ENCODE results near the gene FASTK. TPM values are rescaled to one million over a fixed set of nuclear protein-coding genes. Genes with fewer than 3 reads are reported as not detected.

The FASTK gene
- polyA plus RNA-seq, 1 experiment, result 89.9 TPM

DNA sequence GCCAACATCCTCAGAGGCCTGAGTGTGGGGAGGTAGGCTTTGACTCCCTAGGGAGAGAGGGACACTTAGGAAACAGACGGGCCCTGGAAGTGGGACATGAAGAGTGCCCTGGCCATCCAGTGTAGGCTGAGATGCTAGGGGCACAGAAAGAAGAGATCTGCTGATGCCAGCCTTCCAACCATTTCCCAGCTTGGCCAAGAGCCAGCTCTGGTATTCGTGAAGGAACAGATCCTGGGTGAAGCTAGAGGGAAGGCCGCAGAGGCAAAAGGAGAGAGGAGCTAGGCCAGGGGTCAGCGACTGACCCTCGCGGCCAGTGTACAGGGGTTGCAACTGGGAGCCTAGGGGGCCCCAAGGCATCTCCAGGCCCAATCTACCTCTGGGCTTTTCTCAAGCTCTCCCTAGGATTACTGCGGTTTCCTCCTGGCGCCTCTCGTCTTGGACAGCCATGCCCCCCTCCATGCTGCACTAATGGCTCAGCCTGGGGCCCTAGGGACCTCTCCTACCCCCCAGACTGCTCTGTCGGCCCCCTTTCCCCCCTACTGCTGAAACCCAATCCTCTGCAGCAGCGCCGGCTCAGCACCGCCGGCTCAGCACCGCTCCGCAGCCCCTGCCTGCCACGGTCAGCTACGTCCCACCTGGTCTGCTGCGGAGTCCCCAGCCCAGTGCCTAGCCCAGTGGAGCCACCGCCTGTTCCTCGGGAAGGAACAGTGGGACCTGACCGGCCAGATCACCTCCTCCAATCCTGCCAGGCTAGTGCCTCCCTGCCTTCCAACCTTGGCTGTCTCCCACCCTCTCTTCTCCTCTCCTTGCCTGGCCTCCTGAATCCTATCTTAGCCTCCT is 32.4 kb downstream of the FASTK start, which contains the start of gene ASIC3:
ASIC3 (plus strand) TSS at position 556 of the 840 bp plus-strand sequence. CDS start 355 bp downstream, outside the sequence.
- POLR2A ChIA-PET, result no interaction called here

GRCh38 chr7:151046603-151047573 is 33.7 kb downstream of the FASTK start:
- Histone ChIP-seq H3K36me3 (ENCODE audit: control insufficient read depth, insufficient read depth, low read length) (peaks cover 4% of the 10 kb centered on the region), H3K4me3 (ENCODE audit: low read depth, low read length) (no peak overlapping the region), H3K27me3 (ENCODE audit: control insufficient read depth, insufficient read depth, low read length) (peaks cover 3% of the 10 kb centered on the region)
- ChIA-PET CTCF (interaction anchor here (0.9 to 1.3 kb wide), 2 partner anchors 10 to 29 kb away, joined by 3 to 6 read pairs; no protein-coding TSS in a partner anchor), POLR2A (no interaction called here)
- DNase-seq (ENCODE audit: low read depth), result no peak
- TF ChIP-seq, protein P1, sequence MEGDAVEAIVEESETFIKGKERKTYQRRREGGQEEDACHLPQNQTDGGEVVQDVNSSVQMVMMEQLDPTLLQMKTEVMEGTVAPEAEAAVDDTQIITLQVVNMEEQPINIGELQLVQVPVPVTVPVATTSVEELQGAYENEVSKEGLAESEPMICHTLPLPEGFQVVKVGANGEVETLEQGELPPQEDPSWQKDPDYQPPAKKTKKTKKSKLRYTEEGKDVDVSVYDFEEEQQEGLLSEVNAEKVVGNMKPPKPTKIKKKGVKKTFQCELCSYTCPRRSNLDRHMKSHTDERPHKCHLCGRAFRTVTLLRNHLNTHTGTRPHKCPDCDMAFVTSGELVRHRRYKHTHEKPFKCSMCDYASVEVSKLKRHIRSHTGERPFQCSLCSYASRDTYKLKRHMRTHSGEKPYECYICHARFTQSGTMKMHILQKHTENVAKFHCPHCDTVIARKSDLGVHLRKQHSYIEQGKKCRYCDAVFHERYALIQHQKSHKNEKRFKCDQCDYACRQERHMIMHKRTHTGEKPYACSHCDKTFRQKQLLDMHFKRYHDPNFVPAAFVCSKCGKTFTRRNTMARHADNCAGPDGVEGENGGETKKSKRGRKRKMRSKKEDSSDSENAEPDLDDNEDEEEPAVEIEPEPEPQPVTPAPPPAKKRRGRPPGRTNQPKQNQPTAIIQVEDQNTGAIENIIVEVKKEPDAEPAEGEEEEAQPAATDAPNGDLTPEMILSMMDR (IDR thresholded peaks at IDR 0.05; ENCODE audit: insufficient read depth, low read depth, low read length), result no peak

More for the DNA sequence above, 32.4 kb downstream of the FASTK start, which contains the start of gene ASIC3:
- Histone ChIP-seq H3K36me3 (ENCODE audit: control insufficient read depth, insufficient read depth, low read length) (peaks cover 4% of the 10 kb centered on the region), H3K27me3 (ENCODE audit: control insufficient read depth, insufficient read depth, low read length) (peaks cover 3% of the 10 kb centered on the region), H3K4me3 (ENCODE audit: low read depth, low read length) (no peak within 1 kb of the TSS)
- TF ChIP-seq, protein P1 (IDR thresholded peaks at IDR 0.05; ENCODE audit: insufficient read depth, low read depth, low read length), result no peak
- no peak for DNase-seq (ENCODE audit: low read depth)
- CTCF ChIA-PET, result no interaction called here

- ChIA-PET CTCF (interaction anchor here (1.3 kb wide), 1 partner anchor 27 kb away, joined by 3 read pairs; no protein-coding TSS in a partner anchor), POLR2A (no interaction called here)
- Histone ChIP-seq H3K27me3 (ENCODE audit: control insufficient read depth, insufficient read depth, low read length) (peaks cover 3% of the 10 kb centered on the region), H3K4me3 (ENCODE audit: low read depth, low read length) (no peak overlapping the region), H3K36me3 (ENCODE audit: control insufficient read depth, insufficient read depth, low read length) (peaks cover 4% of the 10 kb centered on the region)
- TF ChIP-seq, protein P1 (IDR thresholded peaks at IDR 0.05; ENCODE audit: insufficient read depth, low read depth, low read length), result no peak
- DNase-seq (ENCODE audit: low read depth), result no peak
Observed at GRCh38 chr7:151045967-151046366, 34.6 kb downstream of the FASTK start.

- CTCF ChIA-PET, result interaction anchor here (1.3 kb wide), 1 partner anchor 26 kb away, joined by 3 read pairs; no protein-coding TSS in a partner anchor
- H3K27me3 ChIP-seq (ENCODE audit: control insufficient read depth, insufficient read depth, low read length), result no peaks in the 10 kb centered on the region
- H3K4me3 ChIP-seq (ENCODE audit: low read depth, low read length), result no peak overlapping the region
- TF ChIP-seq, protein P1 (IDR thresholded peaks at IDR 0.05; ENCODE audit: insufficient read depth, low read depth, low read length), result no peak
- no peak for DNase-seq (ENCODE audit: low read depth)
- peaks cover 5% of the 10 kb centered on the region for H3K36me3 ChIP-seq (ENCODE audit: control insufficient read depth, insufficient read depth, low read length)
- POLR2A ChIA-PET, result no interaction called here
Observed at GRCh38 chr7:151045262-151045661, 35.3 kb downstream of the FASTK start.
